ENCODE results near the gene GABBR2. TPM values are rescaled to one million over a fixed set of nuclear protein-coding genes. Genes with fewer than 3 reads are reported as not detected.

Gene GABBR2
- total RNA-seq, 1 donor from 2014 or later: not detected

- Mint-ChIP-seq H3K4me1 (ENCODE audit: unreplicated experiment) (peaks cover 7% of the 10 kb centered on the region), H3K36me3 (ENCODE audit: unreplicated experiment) (no peaks in the 10 kb centered on the region), H3K9me3 (ENCODE audit: unreplicated experiment) (no peaks in the 10 kb centered on the region), H3K27me3 (ENCODE audit: unreplicated experiment) (peaks cover 2% of the 10 kb centered on the region), H3K27ac (ENCODE audit: unreplicated experiment) (no peak overlapping the region), H3K4me3 (ENCODE audit: unreplicated experiment) (no peak overlapping the region)
- peak; percentile 68 for DNase-seq (ENCODE audit: extremely low spot score, unreplicated experiment)
- TF ChIP-seq, protein P1, sequence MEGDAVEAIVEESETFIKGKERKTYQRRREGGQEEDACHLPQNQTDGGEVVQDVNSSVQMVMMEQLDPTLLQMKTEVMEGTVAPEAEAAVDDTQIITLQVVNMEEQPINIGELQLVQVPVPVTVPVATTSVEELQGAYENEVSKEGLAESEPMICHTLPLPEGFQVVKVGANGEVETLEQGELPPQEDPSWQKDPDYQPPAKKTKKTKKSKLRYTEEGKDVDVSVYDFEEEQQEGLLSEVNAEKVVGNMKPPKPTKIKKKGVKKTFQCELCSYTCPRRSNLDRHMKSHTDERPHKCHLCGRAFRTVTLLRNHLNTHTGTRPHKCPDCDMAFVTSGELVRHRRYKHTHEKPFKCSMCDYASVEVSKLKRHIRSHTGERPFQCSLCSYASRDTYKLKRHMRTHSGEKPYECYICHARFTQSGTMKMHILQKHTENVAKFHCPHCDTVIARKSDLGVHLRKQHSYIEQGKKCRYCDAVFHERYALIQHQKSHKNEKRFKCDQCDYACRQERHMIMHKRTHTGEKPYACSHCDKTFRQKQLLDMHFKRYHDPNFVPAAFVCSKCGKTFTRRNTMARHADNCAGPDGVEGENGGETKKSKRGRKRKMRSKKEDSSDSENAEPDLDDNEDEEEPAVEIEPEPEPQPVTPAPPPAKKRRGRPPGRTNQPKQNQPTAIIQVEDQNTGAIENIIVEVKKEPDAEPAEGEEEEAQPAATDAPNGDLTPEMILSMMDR (IDR thresholded peaks at IDR 0.05): no peak
Measured at GRCh38 chr9:98500337-98500919, 208.3 kb downstream of the GABBR2 start.

DNA sequence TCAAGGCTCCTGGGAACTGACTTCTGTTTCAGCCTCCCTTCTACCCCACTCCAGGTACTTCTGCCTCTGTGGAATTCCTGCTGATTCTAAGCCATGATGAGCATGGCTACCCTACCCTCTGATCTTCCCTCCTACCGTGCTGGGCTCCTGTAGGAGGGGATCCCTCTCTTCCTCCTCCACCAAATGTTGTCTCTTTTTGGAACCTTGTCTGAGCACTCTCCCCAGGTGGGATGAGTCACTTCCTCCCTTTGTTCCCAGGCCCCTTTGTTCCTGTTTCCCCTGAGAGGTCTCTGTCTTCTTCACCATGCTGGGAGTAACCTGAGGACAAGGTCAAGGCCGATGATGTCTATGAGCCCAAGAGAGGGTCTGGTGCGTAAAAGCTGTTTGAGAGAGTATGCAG lies 213.2 kb downstream of the GABBR2 start:
- no peak overlapping the region for H3K4me3 Mint-ChIP-seq (ENCODE audit: unreplicated experiment)
- H3K27me3 Mint-ChIP-seq (ENCODE audit: unreplicated experiment): peaks cover 13% of the 10 kb centered on the region
- peaks cover 2% of the 10 kb centered on the region for H3K4me1 Mint-ChIP-seq (ENCODE audit: unreplicated experiment)
- H3K36me3 Mint-ChIP-seq (ENCODE audit: unreplicated experiment): no peaks in the 10 kb centered on the region
- TF ChIP-seq, protein P1 (IDR thresholded peaks at IDR 0.05): no peak
- H3K9me3 Mint-ChIP-seq (ENCODE audit: unreplicated experiment): no peaks in the 10 kb centered on the region
- H3K27ac Mint-ChIP-seq (ENCODE audit: unreplicated experiment): no peak overlapping the region
- DNase-seq (ENCODE audit: extremely low spot score, unreplicated experiment): no peak

DNA sequence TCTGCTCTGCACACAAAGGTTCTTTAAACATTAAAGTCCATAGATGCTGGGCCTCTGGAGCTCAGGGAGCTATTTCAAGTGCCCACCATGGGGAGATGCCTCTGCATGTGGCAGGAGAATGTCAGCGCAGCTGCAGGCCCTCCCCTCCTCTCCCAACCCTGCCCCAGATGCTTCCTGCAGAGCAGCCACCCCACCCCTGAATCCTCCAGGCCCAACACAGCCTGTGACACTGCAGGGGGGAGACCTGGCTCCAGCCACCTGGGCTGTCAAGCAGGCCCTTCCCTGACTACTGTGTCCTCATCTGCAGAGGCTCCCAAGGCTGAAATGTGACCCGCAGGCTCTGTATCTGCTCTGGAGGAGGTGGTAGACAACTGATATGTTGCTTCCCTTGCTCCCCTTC lies 213.9 kb downstream of the GABBR2 start:
- Mint-ChIP-seq H3K36me3 (ENCODE audit: unreplicated experiment) (no peaks in the 10 kb centered on the region), H3K4me3 (ENCODE audit: unreplicated experiment) (no peak overlapping the region), H3K27me3 (ENCODE audit: unreplicated experiment) (peaks cover 13% of the 10 kb centered on the region)

GRCh38 chr9:98491828-98492227 lies 216.9 kb downstream of the GABBR2 start:
- Mint-ChIP-seq H3K4me3 (ENCODE audit: unreplicated experiment) (no peak overlapping the region), H3K27me3 (ENCODE audit: unreplicated experiment) (peaks cover 11% of the 10 kb centered on the region), H3K27ac (ENCODE audit: unreplicated experiment) (no peak overlapping the region), H3K36me3 (ENCODE audit: unreplicated experiment) (no peaks in the 10 kb centered on the region), H3K9me3 (ENCODE audit: unreplicated experiment) (no peaks in the 10 kb centered on the region), H3K4me1 (ENCODE audit: unreplicated experiment) (peaks cover 9% of the 10 kb centered on the region)
- DNase-seq (ENCODE audit: extremely low spot score, unreplicated experiment): no peak
- TF ChIP-seq, protein P1 (IDR thresholded peaks at IDR 0.05): no peak

More for the DNA sequence above, 213.9 kb downstream of the GABBR2 start:
- DNase-seq (ENCODE audit: extremely low spot score, unreplicated experiment): no peak
- H3K27ac Mint-ChIP-seq (ENCODE audit: unreplicated experiment): no peak overlapping the region
- no peaks in the 10 kb centered on the region for H3K9me3 Mint-ChIP-seq (ENCODE audit: unreplicated experiment)
- TF ChIP-seq, protein P1 (IDR thresholded peaks at IDR 0.05): no peak
- H3K4me1 Mint-ChIP-seq (ENCODE audit: unreplicated experiment): peaks cover 2% of the 10 kb centered on the region

DNA sequence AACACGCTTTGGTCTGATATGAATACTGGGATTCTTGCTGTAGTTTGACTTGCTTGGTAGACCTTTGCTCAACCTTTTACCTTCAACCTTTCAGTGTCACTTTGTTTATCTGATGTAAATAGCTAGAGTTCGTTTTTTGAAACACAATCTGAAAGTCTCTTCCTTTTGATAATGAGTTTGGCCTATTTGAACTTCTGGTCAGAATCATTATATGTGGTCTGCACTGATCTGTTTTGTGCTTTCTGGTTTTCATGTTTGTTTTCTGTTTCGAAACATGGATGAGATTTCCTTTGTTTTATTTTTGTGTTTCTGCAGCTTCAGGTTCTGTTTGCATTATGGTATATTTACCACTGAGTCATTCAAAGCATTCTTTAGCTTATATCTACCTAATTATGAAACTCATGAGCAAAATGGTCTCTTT lies 217.5 kb downstream of the GABBR2 start:
- Mint-ChIP-seq H3K9me3 (ENCODE audit: unreplicated experiment) (no peaks in the 10 kb centered on the region), H3K27ac (ENCODE audit: unreplicated experiment) (no peak overlapping the region), H3K36me3 (ENCODE audit: unreplicated experiment) (no peaks in the 10 kb centered on the region), H3K4me1 (ENCODE audit: unreplicated experiment) (peaks cover 9% of the 10 kb centered on the region), H3K4me3 (ENCODE audit: unreplicated experiment) (no peak overlapping the region), H3K27me3 (ENCODE audit: unreplicated experiment) (peaks cover 11% of the 10 kb centered on the region)
- TF ChIP-seq, protein P1 (IDR thresholded peaks at IDR 0.05): no peak
- DNase-seq (ENCODE audit: extremely low spot score, unreplicated experiment): no peak
